GDM1 (cell line): ENCODE measurements around the gene ZNF516.
A peak's percentile ranks its signal among the peaks of the same experiment; 100 is the strongest.

Experiments
- DNase-seq: peaks from one replicate; lab custom pipeline; 2025; lab: John Stamatoyannopoulos, UW

ZNF516 gene

GRCh38 chr18:76506974-76507764 is 12.1 kb upstream of the ZNF516 start:
- DNase-seq: no peak

- DNase-seq: no peak
These were observed 11.4 kb upstream of the ZNF516 start for GRCh38 chr18:76506395-76506794.

- no peak for DNase-seq
These were observed 10.6 kb upstream of the ZNF516 start for GRCh38 chr18:76505614-76506013.

- no peak for DNase-seq
These were observed 9.7 kb upstream of the ZNF516 start for GRCh38 chr18:76504749-76505148.

- DNase-seq: no peak
These were observed 8.8 kb upstream of the ZNF516 start for GRCh38 chr18:76503649-76504386.

GRCh38 chr18:76502551-76502950 is 7.5 kb upstream of the ZNF516 start:
- DNase-seq: no peak

- no peak for DNase-seq
These were observed 4.7 kb upstream of the ZNF516 start for GRCh38 chr18:76499637-76500340.

GRCh38 chr18:76499021-76499420 is 4.0 kb upstream of the ZNF516 start:
- no peak for DNase-seq

GRCh38 chr18:76498064-76498463 is 3.0 kb upstream of the ZNF516 start:
- no peak for DNase-seq

GRCh38 chr18:76497021-76497420 is 2.0 kb upstream of the ZNF516 start:
- DNase-seq: no peak

- no peak for DNase-seq
These were observed 1.3 kb upstream of the ZNF516 start for GRCh38 chr18:76496194-76496890.

GRCh38 chr18:76495435-76496193 is 572 bp upstream of the ZNF516 start:
- no peak for DNase-seq

GRCh38 chr18:76494231-76495005 is 624 bp downstream of the ZNF516 start:
- no peak for DNase-seq

GRCh38 chr18:76493213-76494161 is 1.6 kb downstream of the ZNF516 start:
- DNase-seq: no peak

GRCh38 chr18:76492669-76493212 is 2.3 kb downstream of the ZNF516 start:
- DNase-seq: peak; percentile 88

GRCh38 chr18:76491776-76492668 is 3.0 kb downstream of the ZNF516 start:
- DNase-seq: no peak

- no peak for DNase-seq
These were observed 3.6 kb downstream of the ZNF516 start for GRCh38 chr18:76491473-76491775.
